Measurements from ENCODE around the gene C20orf144. TPM values are rescaled to one million over a fixed set of nuclear protein-coding genes. Genes with fewer than 3 reads are reported as not detected.

C20orf144 gene
- total RNA-seq, 2 experiments from 2014 or later, result 0.42 to 0.44 TPM

GRCh38 chr20:33650753-33651561, 11.2 kb upstream of the C20orf144 start:
- Histone ChIP-seq H3K9me2 (ENCODE audit: insufficient read depth, low read length) (no peaks in the 10 kb centered on the region), H3K9me3 (ENCODE audit: low read length) (no peaks in the 10 kb centered on the region), H3K4me2 (ENCODE audit: low read length) (no peak overlapping the region), H3K27ac (ENCODE audit: low read depth, low read length, poor library complexity, severe bottlenecking) (no peak overlapping the region), H4K20me1 (ENCODE audit: insufficient read depth, low read length) (peaks cover 5% of the 10 kb centered on the region; the same call in 1 of the 2 replicates), H3K79me2 (ENCODE audit: insufficient read depth, low read depth, low read length) (no peaks in the 10 kb centered on the region), H3K4me1 (ENCODE audit: insufficient read depth, low read length, poor library complexity, severe bottlenecking) (peaks cover 19% of the 10 kb centered on the region), H3K4me3 (ENCODE audit: low read depth, low read length, poor library complexity, severe bottlenecking) (no peak overlapping the region), H3K36me3 (ENCODE audit: insufficient read depth, low read length) (peaks cover 26% of the 10 kb centered on the region), H2AFZ (ENCODE audit: low read length) (no peak overlapping the region)
- BruUV-seq (replicated peaks), result no TSS peak
- DNase-seq (ENCODE audit: low spot score), result no peak
- intact Hi-C loops (cut with micrococcal nuclease; ENCODE audit: unreplicated experiment), result loop anchor here (5.0 kb wide), 1 partner anchor 249 kb away; the partner anchor contains the start of gene CDK5RAP1
- ChIA-PET POLR2A (interaction anchor here (0.6 to 1.3 kb wide), 2 partner anchors 13 to 190 kb away, joined by 4 read pairs; no protein-coding TSS in a partner anchor), CTCF (ENCODE audit: unreplicated experiment) (no interaction called here)
- no peak for TF ChIP-seq EZH2phosphoT487 (IDR thresholded peaks at IDR 0.05; ENCODE audit: borderline replicate concordance, low read depth, low read length)
- no peak for TF ChIP-seq CTCF (conservative IDR thresholded peaks at IDR 0.05; ENCODE audit: low read length)

- H2AFZ ChIP-seq (ENCODE audit: low read length), result no peak overlapping the region
- no peaks in the 10 kb centered on the region for H3K9me3 ChIP-seq (ENCODE audit: low read length)
- H4K20me1 ChIP-seq (ENCODE audit: insufficient read depth, low read length), result peaks cover 5% of the 10 kb centered on the region; the same call in 1 of the 2 replicates
- H3K36me3 ChIP-seq (ENCODE audit: insufficient read depth, low read length), result peaks cover 22% of the 10 kb centered on the region; the same call in 1 of the 2 replicates
- H3K4me2 ChIP-seq (ENCODE audit: low read length), result no peak overlapping the region
- no peaks in the 10 kb centered on the region for H3K79me2 ChIP-seq (ENCODE audit: insufficient read depth, low read depth, low read length)
- no peak overlapping the region for H3K27ac ChIP-seq (ENCODE audit: low read depth, low read length, poor library complexity, severe bottlenecking)
- no peaks in the 10 kb centered on the region for H3K9me2 ChIP-seq (ENCODE audit: insufficient read depth, low read length)
- POLR2A ChIA-PET, result interaction anchor here (0.6 to 1.3 kb wide), 2 partner anchors 13 to 191 kb away, joined by 4 read pairs; no protein-coding TSS in a partner anchor
- peaks cover 19% of the 10 kb centered on the region for H3K4me1 ChIP-seq (ENCODE audit: insufficient read depth, low read length, poor library complexity, severe bottlenecking)
- TF ChIP-seq EZH2phosphoT487 (IDR thresholded peaks at IDR 0.05; ENCODE audit: borderline replicate concordance, low read depth, low read length), result no peak
- no peak for TF ChIP-seq CTCF (conservative IDR thresholded peaks at IDR 0.05; ENCODE audit: low read length)
- BruUV-seq (replicated peaks), result no TSS peak
- intact Hi-C loops (cut with micrococcal nuclease; ENCODE audit: unreplicated experiment), result loop anchor here (2.0 to 5.0 kb wide), 2 partner anchors 83 to 249 kb away; partner anchors contain the start of gene CDK5RAP1
- H3K4me3 ChIP-seq (ENCODE audit: low read depth, low read length, poor library complexity, severe bottlenecking), result no peak overlapping the region
- no peak for DNase-seq (ENCODE audit: low spot score)
- CTCF ChIA-PET (ENCODE audit: unreplicated experiment), result no interaction called here
Measured at GRCh38 chr20:33651562-33652048, 10.5 kb upstream of the C20orf144 start.
